NCI-H146 treated with DMSO at 0.1 percent for 48 hours (cell line): ENCODE measurements around the gene LRRC27.
"Not testable (repeated sequence)": the region's sequence is repeated elsewhere in the genome, so short reads cannot be mapped to it uniquely, and the experiment has no call there.

ENCODE experiments used
- DNase-seq: peaks from one replicate; lab custom pipeline; 2025; ENCODE audit not compliant: unreplicated experiment; lab: John Stamatoyannopoulos, UW

LRRC27 gene

DNA sequence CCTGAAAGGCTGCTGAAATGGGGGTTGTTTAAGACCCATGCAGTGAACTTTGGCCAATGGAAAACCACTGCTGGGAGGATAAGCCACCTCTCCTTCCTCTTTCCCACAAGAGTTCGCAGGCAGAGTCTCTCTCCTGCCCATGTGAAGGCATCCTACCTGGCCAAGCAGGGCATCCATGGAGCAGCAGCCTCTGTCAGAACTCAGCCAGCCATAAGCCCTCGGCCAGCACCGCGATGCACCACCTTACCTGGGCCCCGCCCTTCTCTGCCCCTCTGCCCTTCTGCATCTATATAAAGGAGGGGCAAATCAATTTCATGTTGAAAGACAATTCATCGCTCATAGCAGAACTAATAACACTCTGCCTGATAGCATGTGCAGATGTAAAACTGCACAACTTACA is 18.1 kb upstream of the LRRC27 start:
- no peak for DNase-seq

DNA sequence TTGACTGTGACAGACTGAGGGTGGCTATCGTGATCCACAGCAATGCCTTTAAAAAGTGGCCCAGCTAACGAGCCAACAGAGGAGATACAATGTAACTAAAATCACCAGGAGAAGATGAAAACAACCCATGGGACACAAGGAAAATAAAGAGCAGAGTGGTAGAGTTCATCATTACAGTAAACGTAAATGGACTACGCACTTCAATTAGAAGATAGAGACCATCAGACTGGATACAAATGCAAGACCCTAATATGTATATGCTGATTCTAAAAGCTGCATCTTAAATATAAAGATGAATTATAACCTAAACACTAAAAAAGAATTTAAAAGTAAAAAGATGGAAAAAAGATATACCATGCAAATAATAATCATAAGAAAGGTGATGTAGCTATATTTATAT is 17.7 kb upstream of the LRRC27 start:
- no peak for DNase-seq

DNA sequence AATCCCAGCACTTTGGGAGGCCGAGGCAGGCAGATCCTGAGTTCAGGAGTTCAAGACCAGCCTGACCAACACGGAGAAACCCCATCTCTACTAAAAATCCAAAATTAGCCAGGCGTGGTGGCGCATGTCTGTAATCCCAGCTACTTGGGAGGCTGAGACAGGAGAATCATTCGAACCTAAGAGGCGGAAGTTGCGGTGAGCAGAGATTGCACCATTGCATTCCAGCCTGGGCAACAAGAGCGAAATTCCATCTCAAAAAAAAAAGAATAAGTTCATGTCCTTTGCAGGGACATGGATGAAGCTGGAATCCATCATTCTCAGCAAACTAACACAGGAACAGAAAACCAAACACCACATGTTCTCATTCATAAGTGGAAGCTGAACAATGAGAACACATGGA is 17.1 kb upstream of the LRRC27 start:
- not testable (repeated sequence) for DNase-seq

GRCh38 chr10:132316133-132316532 is 15.9 kb upstream of the LRRC27 start:
- DNase-seq = no peak

GRCh38 chr10:132317477-132317876 is 14.5 kb upstream of the LRRC27 start:
- not testable (repeated sequence) for DNase-seq

GRCh38 chr10:132319853-132320653 is 11.9 kb upstream of the LRRC27 start:
- no peak for DNase-seq

DNA sequence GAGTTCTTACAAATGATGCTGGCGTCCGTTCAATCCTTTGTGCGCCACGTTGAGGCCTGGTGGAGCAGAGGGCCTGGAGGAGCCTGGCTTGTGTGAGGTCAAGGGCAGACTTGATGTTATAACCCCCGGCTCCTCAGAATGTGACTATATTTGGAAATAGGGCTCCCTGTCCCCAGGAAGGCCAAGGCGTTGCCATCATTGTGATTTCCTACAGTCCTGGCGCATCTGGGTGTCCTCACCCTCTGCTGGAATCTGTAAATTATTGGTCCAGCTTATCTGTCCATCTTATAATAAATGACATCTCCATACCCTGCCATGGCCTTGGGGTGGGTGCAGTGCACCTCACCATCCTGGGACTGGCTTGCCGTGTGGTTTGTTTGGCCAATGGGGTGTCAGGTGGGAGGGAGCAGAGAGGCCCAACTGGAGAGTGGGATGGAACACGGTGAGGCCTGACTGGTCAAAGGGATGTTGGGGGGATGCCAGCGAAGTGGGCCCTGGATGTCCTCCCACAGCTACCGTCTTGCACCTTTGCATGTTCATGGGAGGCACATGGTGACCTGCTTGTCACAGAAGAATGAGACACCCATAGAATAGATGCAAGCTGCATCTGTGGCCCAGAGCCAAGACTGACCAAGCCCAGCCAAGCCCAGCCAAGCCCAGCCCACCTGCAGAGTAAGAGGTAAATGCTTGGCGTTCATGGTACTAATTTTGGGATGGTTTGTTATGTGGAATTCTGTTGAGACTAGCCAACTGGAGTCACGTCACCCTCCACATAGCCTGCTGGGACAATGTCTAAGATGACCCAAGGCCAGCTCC is 11.1 kb upstream of the LRRC27 start:
- no peak for DNase-seq

DNA sequence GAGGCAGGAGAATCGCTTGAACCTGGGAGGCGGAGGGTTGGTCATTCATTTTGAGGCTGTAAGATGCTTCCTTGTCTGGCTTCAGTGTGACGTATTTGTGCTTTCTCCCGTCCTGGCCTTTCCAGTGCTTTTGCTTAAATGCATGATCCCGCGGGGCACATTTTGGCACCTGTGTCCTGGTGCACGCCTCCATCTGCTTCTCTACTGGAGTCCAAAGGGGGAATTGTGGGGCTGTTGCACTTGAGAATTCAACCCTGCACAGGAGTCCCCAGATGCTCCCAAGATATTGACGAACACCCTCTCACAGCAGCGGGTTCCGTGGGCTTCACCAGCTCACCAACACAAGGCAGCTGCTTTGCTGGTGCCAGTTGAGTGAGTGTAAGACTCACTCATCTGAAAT is 10.3 kb upstream of the LRRC27 start:
- no peak for DNase-seq

DNA sequence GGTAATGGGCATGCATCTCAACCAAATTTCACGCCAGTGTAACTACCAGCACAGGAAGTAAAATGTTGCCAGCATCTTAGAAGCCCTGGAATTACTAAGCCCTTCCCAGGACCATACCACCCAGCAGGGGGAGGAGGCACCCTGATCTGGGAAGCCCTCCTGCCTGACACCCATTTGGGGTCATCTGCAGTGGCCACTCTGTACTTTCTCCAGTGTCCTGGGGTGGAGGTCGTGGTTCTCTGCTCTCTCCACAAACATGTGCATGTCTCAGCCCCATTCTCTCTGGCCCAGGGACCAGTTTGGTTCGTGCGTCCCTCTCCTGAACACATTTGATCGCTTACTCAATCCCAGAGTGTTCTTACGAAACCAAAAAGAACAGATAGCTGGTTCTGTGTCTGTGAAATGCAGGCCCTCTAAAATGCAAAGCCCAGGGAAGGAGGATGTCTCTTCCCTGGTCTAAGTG is 9.4 kb upstream of the LRRC27 start:
- no peak for DNase-seq

DNA sequence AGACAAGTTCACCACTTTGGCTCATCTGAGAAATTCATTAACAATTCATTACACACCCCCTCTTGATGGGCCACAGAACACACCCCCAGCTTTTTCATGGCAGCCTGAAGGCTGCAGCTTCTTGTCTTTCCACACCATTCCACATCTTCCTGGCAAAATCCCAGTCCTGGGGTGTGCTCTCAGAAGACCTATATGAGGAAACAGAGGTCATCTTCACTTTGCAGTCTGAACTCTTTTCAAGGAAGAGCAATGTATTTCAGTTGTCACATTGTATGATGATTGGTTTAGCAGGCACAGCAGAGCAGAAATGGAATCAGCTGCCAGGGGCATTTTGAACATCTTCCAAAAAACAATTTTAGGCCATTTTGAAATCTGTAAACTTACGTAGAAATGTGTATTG is 7.8 kb upstream of the LRRC27 start:
- DNase-seq = no peak

- no peak for DNase-seq
Measured at GRCh38 chr10:132326344-132326889, 5.6 kb upstream of the LRRC27 start.

GRCh38 chr10:132326925-132327324 is 5.1 kb upstream of the LRRC27 start:
- no peak for DNase-seq

DNA sequence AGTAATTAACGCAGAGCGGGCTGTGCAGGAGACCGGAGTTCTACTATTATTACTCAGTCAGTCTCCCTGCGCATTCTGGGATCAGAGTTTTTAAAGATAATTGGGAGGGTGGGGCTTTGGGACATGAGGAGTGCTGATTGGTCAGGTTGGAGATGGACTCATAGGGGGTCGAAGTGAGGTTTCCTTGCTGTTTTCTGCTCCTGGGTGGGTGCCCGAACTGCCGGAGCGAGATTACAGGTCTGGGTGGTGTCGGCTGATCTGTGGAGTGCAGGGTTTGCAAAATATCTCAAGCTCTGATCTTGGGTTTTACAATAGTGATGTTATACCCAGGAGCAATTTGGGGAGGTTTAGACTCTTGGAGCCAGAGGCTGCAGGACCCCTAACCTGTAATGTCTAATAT is 3.9 kb upstream of the LRRC27 start:
- DNase-seq = no peak

DNA sequence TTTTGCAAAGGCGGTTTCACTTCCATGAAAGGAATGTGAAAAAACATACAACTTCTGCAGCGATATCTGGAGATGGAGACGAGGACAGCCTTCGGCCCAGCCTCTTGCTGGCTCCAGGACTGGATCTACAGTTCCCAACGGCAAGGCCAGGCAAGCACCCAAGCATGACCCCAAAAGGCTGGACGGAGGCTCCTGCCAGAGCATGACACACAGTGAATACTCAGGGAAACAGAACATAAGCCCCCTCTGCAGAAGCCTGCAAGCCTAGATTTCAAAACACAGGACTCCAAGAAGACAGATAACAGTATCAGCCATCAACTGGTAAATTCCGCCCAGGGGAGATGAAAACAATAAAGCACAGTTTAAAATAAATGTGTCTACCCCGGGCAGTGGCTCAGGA is 3.3 kb upstream of the LRRC27 start:
- no peak for DNase-seq

DNA sequence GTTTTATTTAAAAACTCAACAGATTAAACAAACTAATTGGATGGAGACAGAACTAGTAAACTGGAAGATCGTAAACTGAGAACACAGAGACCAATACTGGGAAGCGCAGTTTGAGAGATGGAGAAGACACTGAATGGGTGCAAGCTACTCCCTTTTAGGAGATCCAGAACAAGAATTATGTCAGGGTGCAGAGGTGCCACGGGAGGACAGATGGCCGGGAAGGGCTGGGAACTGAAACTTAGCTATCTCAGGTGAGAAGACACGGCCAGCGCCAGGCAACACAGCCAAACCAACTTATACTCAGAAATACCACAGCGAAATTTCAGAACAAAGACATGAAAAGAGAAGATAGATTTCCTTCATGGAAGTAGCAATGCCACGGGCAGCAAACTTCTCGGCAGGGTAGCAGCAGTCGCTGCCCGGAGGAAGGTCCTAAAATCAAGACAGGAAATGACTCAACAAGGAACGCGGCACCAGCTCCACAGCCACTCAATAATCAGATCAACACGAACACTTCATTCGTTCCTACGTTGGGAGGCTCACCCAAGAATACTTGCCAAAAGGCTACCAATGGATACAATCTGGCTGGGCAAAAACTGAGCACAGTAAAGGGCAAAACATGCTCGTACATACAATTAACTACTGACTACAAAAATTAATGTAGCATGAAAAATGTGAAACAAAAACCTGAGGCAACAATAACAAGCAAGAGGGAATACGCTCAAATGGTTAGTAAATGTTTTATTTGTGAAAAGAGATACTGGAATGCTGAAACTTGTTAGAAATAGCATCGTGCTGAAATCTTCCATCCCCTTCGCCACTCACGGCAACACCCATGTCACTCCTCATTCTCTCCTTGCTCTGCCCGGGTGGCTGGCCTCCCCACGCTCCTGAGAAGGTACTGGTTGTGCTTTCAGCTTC is 2.2 kb upstream of the LRRC27 start:
- DNase-seq = no peak

- DNase-seq = no peak
Measured at GRCh38 chr10:132330486-132330833, 1.5 kb upstream of the LRRC27 start.

GRCh38 chr10:132332433-132332754 is 401 bp downstream of the LRRC27 start:
- DNase-seq = no peak

DNA sequence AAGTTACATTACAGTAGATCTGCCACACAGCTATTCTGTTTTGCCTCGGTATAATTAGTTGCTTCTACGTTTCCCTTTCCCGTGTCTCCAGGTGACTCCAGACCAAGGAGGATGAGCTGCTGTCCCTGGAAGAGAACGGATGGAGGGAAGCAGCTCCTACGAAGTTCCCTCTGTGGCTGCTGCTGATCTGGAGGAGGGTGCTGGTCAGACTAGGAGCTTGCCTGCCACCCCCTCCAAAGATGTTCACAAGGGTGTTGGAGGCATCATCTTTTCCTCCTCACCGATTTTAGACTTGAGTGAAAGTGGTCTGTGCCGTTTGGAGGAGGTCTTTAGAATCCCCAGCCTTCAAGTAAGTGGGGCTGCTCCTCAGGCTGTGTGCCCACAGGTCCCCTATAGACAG is 1.4 kb downstream of the LRRC27 start:
- no peak for DNase-seq

- no peak for DNase-seq
Measured at GRCh38 chr10:132334631-132335188, 2.7 kb downstream of the LRRC27 start.

DNA sequence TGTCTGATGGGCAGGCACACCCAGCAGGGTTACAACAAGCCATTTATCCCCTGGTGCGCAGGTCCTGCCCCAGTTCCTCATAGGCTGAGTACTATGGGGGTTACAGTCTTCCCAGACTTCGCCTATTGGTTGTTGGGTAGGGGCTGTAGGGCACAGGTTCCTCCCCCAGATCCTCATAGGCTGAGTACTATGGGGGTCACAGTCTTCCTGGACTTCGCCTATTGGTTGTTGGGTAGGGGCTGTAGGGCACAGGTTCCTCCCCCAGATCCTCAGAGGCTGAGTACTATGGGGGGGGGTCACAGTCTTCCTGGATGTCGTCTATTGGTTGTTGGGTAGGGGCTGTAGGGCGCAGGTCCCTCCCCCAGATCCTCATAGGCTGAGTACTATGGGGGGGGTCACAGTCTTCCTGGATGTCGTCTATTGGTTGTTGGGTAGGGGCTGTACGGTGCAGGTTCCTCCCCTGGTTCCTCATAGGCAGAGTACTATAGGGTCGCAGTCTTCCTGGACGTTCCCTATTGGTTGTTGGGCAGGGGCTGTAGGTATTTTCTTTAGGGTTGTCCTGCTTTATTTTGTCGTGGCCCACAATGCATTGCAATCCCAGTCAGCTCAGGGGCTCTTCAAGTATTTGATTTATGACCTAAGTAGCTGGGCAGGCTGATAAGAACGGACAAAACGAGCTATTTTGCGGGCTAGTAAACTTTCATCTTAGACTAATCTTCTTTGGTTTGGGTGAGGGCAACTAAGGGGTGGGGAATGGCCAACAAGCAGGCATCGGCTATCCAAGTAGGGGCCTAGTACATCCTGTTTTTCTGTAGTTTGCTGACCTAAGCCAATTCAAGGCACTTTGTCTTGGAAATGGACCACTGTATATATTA is 3.4 kb downstream of the LRRC27 start:
- no peak for DNase-seq
